ENCODE results near the gene OVOL2.
A peak's percentile ranks its signal among the peaks of the same experiment; 100 is the strongest.
"Not testable (repeated sequence)": the region's sequence is repeated elsewhere in the genome, so short reads cannot be mapped to it uniquely, and the experiment has no call there.

Gene OVOL2

DNA sequence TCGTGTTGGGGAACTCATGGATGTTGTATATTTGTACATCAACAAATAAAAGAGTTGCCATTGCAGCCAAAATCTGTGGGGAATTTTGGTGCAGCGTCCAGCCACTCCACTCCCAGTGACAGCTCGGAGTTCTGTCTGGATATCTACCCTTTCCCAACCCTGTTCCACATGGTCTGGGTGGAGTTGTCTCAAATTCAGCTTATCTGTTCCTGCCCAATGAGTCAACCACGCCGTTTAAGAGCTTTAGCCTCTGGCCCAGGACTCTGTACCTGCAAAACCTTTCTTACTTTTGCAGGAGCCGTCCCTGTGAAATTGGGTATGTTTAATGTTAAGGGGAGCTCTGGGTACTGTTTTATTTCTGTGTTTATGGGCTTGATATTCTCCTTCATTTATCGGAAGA, 33.9 kb upstream of the OVOL2 start:
- TF ChIP-seq, protein P1, sequence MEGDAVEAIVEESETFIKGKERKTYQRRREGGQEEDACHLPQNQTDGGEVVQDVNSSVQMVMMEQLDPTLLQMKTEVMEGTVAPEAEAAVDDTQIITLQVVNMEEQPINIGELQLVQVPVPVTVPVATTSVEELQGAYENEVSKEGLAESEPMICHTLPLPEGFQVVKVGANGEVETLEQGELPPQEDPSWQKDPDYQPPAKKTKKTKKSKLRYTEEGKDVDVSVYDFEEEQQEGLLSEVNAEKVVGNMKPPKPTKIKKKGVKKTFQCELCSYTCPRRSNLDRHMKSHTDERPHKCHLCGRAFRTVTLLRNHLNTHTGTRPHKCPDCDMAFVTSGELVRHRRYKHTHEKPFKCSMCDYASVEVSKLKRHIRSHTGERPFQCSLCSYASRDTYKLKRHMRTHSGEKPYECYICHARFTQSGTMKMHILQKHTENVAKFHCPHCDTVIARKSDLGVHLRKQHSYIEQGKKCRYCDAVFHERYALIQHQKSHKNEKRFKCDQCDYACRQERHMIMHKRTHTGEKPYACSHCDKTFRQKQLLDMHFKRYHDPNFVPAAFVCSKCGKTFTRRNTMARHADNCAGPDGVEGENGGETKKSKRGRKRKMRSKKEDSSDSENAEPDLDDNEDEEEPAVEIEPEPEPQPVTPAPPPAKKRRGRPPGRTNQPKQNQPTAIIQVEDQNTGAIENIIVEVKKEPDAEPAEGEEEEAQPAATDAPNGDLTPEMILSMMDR (IDR thresholded peaks at IDR 0.05; ENCODE audit: insufficient read depth, low read depth, low read length, missing control alignments): no peak
- DNase-seq (ENCODE audit: low read depth): peak; percentile 21
- H3K4me3 ChIP-seq (ENCODE audit: low read length): no peak overlapping the region

DNA sequence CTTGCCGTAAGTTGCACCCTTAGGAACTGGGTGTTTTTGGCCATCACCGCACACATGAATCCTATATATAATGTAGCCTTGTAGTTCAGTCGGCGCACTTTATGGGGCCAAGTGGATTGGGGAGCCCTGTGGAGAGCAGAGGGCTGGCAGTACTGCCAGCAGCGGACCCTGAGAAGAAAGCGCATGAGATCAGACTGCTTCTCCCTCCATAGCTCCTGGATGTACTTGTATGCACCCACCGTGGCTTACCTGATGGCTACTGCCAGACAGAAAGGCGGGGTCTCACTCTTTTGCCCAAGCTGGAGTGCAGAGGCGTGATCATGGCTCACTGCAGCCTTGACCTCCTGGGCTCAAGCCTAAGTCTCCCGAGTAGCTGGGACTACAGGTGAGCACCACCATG, 32.8 kb upstream of the OVOL2 start:
- no peak overlapping the region for H3K4me3 ChIP-seq (ENCODE audit: low read length)

DNA sequence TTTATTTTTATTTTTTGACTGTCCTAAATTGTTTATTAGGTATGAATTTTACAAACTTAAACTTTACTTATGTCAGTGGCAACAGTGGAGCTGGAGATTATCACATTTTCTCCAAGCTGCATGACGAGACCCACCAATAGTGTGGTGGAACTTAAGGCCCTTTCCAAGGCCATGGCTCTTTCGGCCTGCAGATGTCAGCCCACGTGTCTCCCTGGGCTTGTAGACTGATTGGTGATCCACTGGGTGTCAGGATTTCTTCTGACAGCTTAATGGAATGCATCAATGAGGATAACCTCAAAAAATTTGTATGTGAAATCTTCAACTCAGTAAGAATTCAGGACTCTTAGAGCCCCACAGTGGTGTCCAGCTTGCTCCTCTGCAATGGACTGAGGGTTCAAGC, 32.3 kb upstream of the OVOL2 start:
- no peak for DNase-seq (ENCODE audit: low read depth)
- TF ChIP-seq, protein P1 (IDR thresholded peaks at IDR 0.05; ENCODE audit: insufficient read depth, low read depth, low read length, missing control alignments): no peak
- H3K4me3 ChIP-seq (ENCODE audit: low read length): no peak overlapping the region

More for the DNA sequence above, 32.8 kb upstream of the OVOL2 start:
- no peak for DNase-seq (ENCODE audit: low read depth)
- TF ChIP-seq, protein P1 (IDR thresholded peaks at IDR 0.05; ENCODE audit: insufficient read depth, low read depth, low read length, missing control alignments): no peak

DNA sequence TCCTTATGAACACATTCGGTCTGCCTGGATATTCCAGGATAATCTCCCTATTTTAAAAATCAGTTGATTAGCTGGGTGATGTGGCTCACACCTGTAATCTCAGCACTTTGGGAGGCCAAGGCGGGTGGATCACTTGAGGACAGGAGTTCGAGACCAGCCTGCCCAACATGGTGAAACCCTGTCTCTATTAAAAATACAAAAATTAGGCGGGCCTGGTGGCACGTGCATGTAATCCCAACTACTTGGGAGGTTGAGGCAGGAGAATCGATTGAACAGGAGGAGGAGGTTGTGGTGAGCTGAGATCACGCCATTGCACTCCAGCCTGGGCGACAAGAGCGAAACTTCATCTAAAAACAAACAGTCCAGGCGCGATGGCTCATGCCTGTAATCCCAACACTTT, 31.1 kb upstream of the OVOL2 start:
- DNase-seq (ENCODE audit: low read depth); H3K4me3 ChIP-seq (ENCODE audit: low read length): not testable (repeated sequence)

DNA sequence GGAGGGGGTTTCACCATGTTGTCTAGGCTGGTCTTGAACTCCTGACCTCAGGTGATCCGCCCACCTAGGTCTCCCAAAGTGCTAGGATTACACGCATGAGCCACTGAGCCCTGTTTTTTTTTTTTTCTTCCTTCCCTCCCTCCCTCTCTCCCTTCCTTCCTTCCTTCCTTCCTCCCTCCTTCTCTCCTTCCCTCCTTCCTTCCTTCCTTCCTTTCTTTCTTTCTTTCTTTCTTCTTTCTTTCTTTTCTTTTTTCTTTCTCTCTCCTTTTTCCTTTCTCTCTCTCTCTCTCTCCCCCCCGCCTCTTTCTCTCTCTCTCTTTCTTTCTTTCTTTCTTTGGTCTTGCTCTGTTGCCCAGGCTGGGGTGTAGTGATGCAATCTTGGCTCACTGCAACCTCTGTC, 30.6 kb upstream of the OVOL2 start:
- DNase-seq (ENCODE audit: low read depth); H3K4me3 ChIP-seq (ENCODE audit: low read length): not testable (repeated sequence)

DNA sequence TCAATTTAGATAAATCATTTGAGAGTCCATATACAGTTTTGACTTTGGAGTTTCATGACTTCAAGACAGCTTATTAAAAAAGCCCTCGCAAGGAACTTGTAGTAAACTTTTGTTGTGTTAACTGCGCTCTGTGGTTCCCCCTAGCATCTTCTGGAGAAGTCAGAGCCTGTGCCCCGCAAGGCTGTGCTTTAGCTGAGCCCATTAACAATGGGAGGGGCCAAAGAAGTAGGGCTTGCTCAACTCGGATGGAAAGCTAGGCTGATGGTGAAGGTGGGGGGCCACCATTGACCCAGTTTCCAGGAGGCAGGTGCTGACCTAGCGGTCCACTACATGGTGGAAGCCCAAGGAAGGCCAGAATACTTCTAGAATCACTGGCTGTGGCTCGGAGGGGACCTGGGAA, 29.3 kb upstream of the OVOL2 start:
- DNase-seq (ENCODE audit: low read depth): no peak
- H3K4me3 ChIP-seq (ENCODE audit: low read length): no peak overlapping the region
- TF ChIP-seq, protein P1 (IDR thresholded peaks at IDR 0.05; ENCODE audit: insufficient read depth, low read depth, low read length, missing control alignments): no peak

DNA sequence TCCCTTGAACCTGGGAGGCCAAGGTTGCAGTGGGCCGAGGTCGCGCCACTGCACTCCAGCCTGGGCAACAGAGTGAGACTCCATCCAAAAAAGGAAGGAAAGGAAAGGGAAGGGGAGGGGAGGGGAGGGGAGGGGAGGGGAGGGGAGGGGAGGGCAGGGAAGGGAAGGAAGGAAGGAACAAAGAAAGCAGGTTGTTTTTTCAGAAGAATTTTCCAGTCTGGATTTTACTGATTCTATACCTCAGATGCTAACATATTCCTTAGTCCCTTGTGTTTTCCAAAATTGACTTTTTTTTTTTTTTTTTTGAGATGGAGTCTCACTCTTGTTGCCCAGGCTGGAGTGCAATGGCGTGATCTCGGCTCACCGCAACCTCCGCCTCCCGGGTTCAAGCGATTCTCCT, 23.1 kb upstream of the OVOL2 start:
- not testable (repeated sequence) for H3K4me3 ChIP-seq (ENCODE audit: low read length); DNase-seq (ENCODE audit: low read depth)

DNA sequence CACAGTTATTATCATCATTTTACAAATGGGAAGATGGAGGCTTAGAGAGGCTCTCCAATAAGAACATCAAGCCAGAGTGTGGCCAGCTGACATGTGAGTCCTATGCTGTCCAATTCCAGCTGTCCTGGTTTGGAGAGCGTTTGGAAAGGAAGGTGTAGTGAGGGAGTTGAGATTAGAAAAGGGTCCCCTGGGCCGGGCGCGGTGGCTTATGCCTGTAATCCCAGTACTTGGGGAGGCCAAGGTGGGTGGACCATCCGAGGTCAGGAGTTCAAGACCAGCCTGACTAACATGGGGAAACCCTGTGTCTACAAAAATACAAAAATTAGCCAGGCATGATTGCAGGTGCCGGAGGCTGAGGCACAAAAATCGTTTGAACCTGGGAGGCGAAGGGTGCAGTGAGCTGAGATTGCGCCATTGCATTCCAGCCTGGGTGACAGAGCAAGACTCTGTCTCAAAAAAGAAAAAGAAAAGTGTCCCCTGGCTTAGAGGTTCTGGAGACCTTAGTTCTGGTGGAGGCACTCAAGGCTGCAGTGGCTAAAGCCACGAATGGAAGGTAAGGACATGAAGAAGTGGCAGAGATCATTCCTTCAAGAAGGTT, 22.1 kb upstream of the OVOL2 start:
- no peak for DNase-seq (ENCODE audit: low read depth)
- TF ChIP-seq, protein P1 (IDR thresholded peaks at IDR 0.05; ENCODE audit: insufficient read depth, low read depth, low read length, missing control alignments): no peak
- no peak overlapping the region for H3K4me3 ChIP-seq (ENCODE audit: low read length)

DNA sequence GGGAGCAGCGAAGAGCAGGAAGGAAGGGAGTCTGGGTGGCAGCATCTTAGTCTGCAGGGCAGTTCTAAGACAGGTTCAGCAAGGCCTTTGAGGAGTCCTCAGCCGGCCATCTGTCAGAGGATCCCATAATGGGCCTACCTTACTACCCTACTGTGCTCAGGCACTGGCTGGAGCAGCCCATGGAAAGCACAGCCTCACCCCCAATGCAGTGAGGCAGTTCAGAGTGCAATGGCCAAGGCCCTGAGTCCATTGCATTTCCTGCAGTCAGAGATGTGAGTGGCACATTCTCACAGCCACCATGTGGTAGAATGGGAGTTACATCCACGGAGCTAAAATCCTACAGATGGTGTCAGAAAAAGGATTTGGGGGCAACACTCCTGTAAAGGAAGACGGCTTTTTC, 19.4 kb upstream of the OVOL2 start:
- H3K4me3 ChIP-seq (ENCODE audit: low read length): no peak overlapping the region
- TF ChIP-seq, protein P1 (IDR thresholded peaks at IDR 0.05; ENCODE audit: insufficient read depth, low read depth, low read length, missing control alignments): no peak
- no peak for DNase-seq (ENCODE audit: low read depth)

Data from epithelial cell of esophagus (primary cell).